ENCODE data around the gene GPR173. TPM values are rescaled to one million over a fixed set of nuclear protein-coding genes. Genes with fewer than 3 reads are reported as not detected.

Gene GPR173
- total RNA-seq, 1 donor from 2014 or later, result 7.9 TPM

- Mint-ChIP-seq H3K27ac (ENCODE audit: unreplicated experiment) (no peak overlapping the region), H3K4me3 (ENCODE audit: unreplicated experiment) (no peak overlapping the region), H3K9me3 (ENCODE audit: low read depth) (no peaks in the 10 kb centered on the region), H3K4me1 (ENCODE audit: low read depth) (peaks cover 3% of the 10 kb centered on the region), H3K36me3 (ENCODE audit: low read depth) (no peaks in the 10 kb centered on the region), H3K27me3 (ENCODE audit: low read depth) (no peaks in the 10 kb centered on the region)
- TF ChIP-seq CTCF (IDR thresholded peaks at IDR 0.05), result no peak
- no peak for DNase-seq (ENCODE audit: low spot score)
These were observed 6.8 kb downstream of the GPR173 start for GRCh38 chrX:53055244-53055849.

- H3K27me3 Mint-ChIP-seq (ENCODE audit: low read depth), result no peaks in the 10 kb centered on the region
- DNase-seq (ENCODE audit: low spot score), result no peak
- H3K9me3 Mint-ChIP-seq (ENCODE audit: low read depth), result no peaks in the 10 kb centered on the region
- TF ChIP-seq CTCF (IDR thresholded peaks at IDR 0.05), result no peak
- H3K36me3 Mint-ChIP-seq (ENCODE audit: low read depth), result no peaks in the 10 kb centered on the region
- peaks cover 3% of the 10 kb centered on the region for H3K4me1 Mint-ChIP-seq (ENCODE audit: low read depth)
- H3K4me3 Mint-ChIP-seq (ENCODE audit: unreplicated experiment), result no peak overlapping the region
- H3K27ac Mint-ChIP-seq (ENCODE audit: unreplicated experiment), result no peak overlapping the region
These were observed 7.7 kb downstream of the GPR173 start for GRCh38 chrX:53056292-53056691.

- Mint-ChIP-seq H3K27me3 (ENCODE audit: low read depth) (no peaks in the 10 kb centered on the region), H3K4me3 (ENCODE audit: unreplicated experiment) (no peak overlapping the region), H3K27ac (ENCODE audit: unreplicated experiment) (no peak overlapping the region), H3K36me3 (ENCODE audit: low read depth) (no peaks in the 10 kb centered on the region), H3K9me3 (ENCODE audit: low read depth) (no peaks in the 10 kb centered on the region), H3K4me1 (ENCODE audit: low read depth) (peaks cover 5% of the 10 kb centered on the region)
- no peak for TF ChIP-seq CTCF (IDR thresholded peaks at IDR 0.05)
- no peak for DNase-seq (ENCODE audit: low spot score)
These were observed 16.5 kb downstream of the GPR173 start for GRCh38 chrX:53065104-53065503.

GRCh38 chrX:53071064-53071463 is 22.5 kb downstream of the GPR173 start:
- Mint-ChIP-seq H3K4me1 (ENCODE audit: low read depth) (peaks cover 16% of the 10 kb centered on the region), H3K36me3 (ENCODE audit: low read depth) (peaks cover under 1% of the 10 kb centered on the region), H3K27ac (ENCODE audit: unreplicated experiment) (no peak overlapping the region), H3K4me3 (ENCODE audit: unreplicated experiment) (no peak overlapping the region), H3K27me3 (ENCODE audit: low read depth) (no peaks in the 10 kb centered on the region), H3K9me3 (ENCODE audit: low read depth) (no peaks in the 10 kb centered on the region)
- TF ChIP-seq CTCF (IDR thresholded peaks at IDR 0.05), result no peak
- DNase-seq (ENCODE audit: low spot score), result no peak

GRCh38 chrX:53071604-53072417 is 23.2 kb downstream of the GPR173 start:
- Mint-ChIP-seq H3K9me3 (ENCODE audit: low read depth) (no peaks in the 10 kb centered on the region), H3K4me3 (ENCODE audit: unreplicated experiment) (no peak overlapping the region), H3K36me3 (ENCODE audit: low read depth) (peaks cover 3% of the 10 kb centered on the region), H3K27ac (ENCODE audit: unreplicated experiment) (peak overlapping the region; percentile 50), H3K27me3 (ENCODE audit: low read depth) (no peaks in the 10 kb centered on the region), H3K4me1 (ENCODE audit: low read depth) (peaks cover 12% of the 10 kb centered on the region)
- DNase-seq (ENCODE audit: low spot score), result no peak
- TF ChIP-seq CTCF (IDR thresholded peaks at IDR 0.05), result peak; percentile 80
